Duodenal mucosa (tissue), 2 donors: ENCODE data around the gene RASGRP3.

Experiments used
- H3K27ac ChIP-seq: one replicate; pipeline ENCODE4 v1.7.0; 2013; ENCODE audit warnings: low read depth, low read length
- H3K27me3 ChIP-seq, 2 donors: one replicate each; pipeline ENCODE4 v1.7.0; 2013; ENCODE audit warnings: low read length in 2 of 2, control low read depth in 1 of 2; ENCODE audit not compliant: insufficient read depth in 2 of 2, control insufficient read depth in 1 of 2
- H3K36me3 ChIP-seq, 2 donors: one replicate each; pipeline ENCODE4 v1.7.0; 2013; ENCODE audit warnings: low read length in 2 of 2, control low read depth in 1 of 2; ENCODE audit not compliant: insufficient read depth in 2 of 2, control insufficient read depth in 1 of 2
- H3K4me1 ChIP-seq, 2 donors: one replicate each; pipeline ENCODE4 v1.7.0; 2013; ENCODE audit warnings: low read length in 2 of 2, control low read depth in 1 of 2; ENCODE audit not compliant: insufficient read depth in 2 of 2, control insufficient read depth in 1 of 2
- H3K4me3 ChIP-seq, 2 donors: one replicate each; pipeline ENCODE4 v1.7.0; 2013; ENCODE audit warnings: low read length in 2 of 2, low read depth in 1 of 2
- H3K9ac ChIP-seq, 2 donors: one replicate each; pipeline ENCODE4 v1.7.0; 2013; ENCODE audit warnings: low read length in 2 of 2, low read depth in 1 of 2
- H3K9me3 ChIP-seq, 2 donors: one replicate each; pipeline ENCODE4 v1.7.0; 2013; ENCODE audit warnings: low read length in 2 of 2, control low read depth in 1 of 2; ENCODE audit not compliant: control insufficient read depth in 1 of 2

RASGRP3 gene

GRCh38 chr2:33476131-33476792, at the start of gene RASGRP3:
Gene RASGRP3 (plus strand): TSS chr2:33476649. CDS start chr2:33515137, 38,488 bp downstream.
- H3K27me3 ChIP-seq: no peaks in the 10 kb centered on the region
- peak within 1 kb of the TSS; percentile 59 to 68 for H3K9ac ChIP-seq
- H3K36me3 ChIP-seq: no peaks in the 10 kb centered on the region
- H3K4me1 ChIP-seq: peaks cover 17 to 25% of the 10 kb centered on the region in 2 donors
- H3K27ac ChIP-seq: peak within 1 kb of the TSS; percentile 82
- no peaks in the 10 kb centered on the region for H3K9me3 ChIP-seq
- H3K4me3 ChIP-seq: peak within 1 kb of the TSS; percentile 85 to 90

- Histone ChIP-seq H3K4me1 (no peaks in the 10 kb centered on the region), H3K36me3 (no peaks in the 10 kb centered on the region), H3K4me3 (no peak overlapping the region), H3K9ac (no peak overlapping the region), H3K27ac (no peak overlapping the region), H3K9me3 (no peaks in the 10 kb centered on the region), H3K27me3 (no peaks in the 10 kb centered on the region)
Observed at GRCh38 chr2:33426666-33427231, 49.7 kb upstream of the RASGRP3 start.

GRCh38 chr2:33430077-33430476, 46.4 kb upstream of the RASGRP3 start:
- Histone ChIP-seq H3K9ac (no peak overlapping the region), H3K4me1 (no peaks in the 10 kb centered on the region), H3K27me3 (no peaks in the 10 kb centered on the region), H3K9me3 (no peaks in the 10 kb centered on the region), H3K4me3 (no peak overlapping the region), H3K36me3 (no peaks in the 10 kb centered on the region), H3K27ac (no peak overlapping the region)

DNA sequence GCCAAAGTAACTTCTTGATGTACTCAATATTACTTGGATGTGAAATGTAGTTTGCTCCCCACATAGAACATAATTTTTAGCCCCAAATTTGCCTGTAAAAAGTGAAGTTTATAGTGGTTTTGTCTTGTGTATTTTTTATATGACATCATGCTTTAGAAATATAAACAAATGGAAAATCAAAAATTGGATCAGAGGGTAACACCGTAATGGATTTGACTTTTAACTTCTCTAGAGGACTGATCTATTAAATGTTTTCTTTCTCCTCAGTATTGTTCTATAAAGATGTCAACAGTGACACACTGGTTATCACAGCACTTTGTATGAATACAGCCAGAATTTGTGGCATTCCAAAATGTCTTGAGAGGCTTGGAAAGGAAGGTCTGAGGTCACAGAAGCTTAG, 45.6 kb upstream of the RASGRP3 start:
- no peaks in the 10 kb centered on the region for H3K9me3 ChIP-seq
- H3K36me3 ChIP-seq: no peaks in the 10 kb centered on the region
- no peaks in the 10 kb centered on the region for H3K4me1 ChIP-seq
- H3K27ac ChIP-seq: no peak overlapping the region
- H3K9ac ChIP-seq: no peak overlapping the region
- H3K27me3 ChIP-seq: no peaks in the 10 kb centered on the region
- no peak overlapping the region for H3K4me3 ChIP-seq

GRCh38 chr2:33432871-33433270, 43.6 kb upstream of the RASGRP3 start:
- H3K27me3 ChIP-seq: no peaks in the 10 kb centered on the region
- no peak overlapping the region for H3K27ac ChIP-seq
- H3K9ac ChIP-seq: no peak overlapping the region
- no peaks in the 10 kb centered on the region for H3K9me3 ChIP-seq
- H3K4me1 ChIP-seq: no peaks in the 10 kb centered on the region
- H3K4me3 ChIP-seq: no peak overlapping the region
- H3K36me3 ChIP-seq: no peaks in the 10 kb centered on the region

- no peak overlapping the region for H3K9ac ChIP-seq
Observed at GRCh38 chr2:33433279-33434235, 42.9 kb upstream of the RASGRP3 start.

DNA sequence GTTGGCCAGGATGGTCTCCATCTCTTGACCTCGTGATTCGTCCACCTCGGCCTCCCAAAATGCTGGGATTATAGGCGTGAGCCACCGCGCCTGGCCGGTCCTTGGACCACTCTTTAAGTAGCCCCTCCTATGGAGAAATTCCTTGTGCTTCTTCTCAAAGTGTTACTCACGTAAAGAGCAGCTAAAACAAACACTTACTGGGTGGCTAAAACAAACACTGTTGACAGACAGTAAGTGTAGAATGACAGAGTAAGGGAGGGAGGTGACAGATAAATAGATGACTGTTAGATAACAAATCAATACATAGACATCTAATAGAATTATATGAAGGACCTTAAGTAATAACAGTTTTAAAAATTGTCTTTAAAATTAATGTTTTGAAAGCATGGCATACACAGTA, 40.9 kb upstream of the RASGRP3 start:
- Histone ChIP-seq H3K36me3 (no peaks in the 10 kb centered on the region), H3K4me1 (no peaks in the 10 kb centered on the region), H3K9me3 (no peaks in the 10 kb centered on the region), H3K4me3 (no peak overlapping the region), H3K9ac (no peak overlapping the region), H3K27ac (no peak overlapping the region), H3K27me3 (no peaks in the 10 kb centered on the region)

More at GRCh38 chr2:33433279-33434235, 42.9 kb upstream of the RASGRP3 start:
- Histone ChIP-seq H3K36me3 (no peaks in the 10 kb centered on the region), H3K27ac (no peak overlapping the region), H3K9me3 (no peaks in the 10 kb centered on the region), H3K4me1 (no peaks in the 10 kb centered on the region), H3K4me3 (no peak overlapping the region), H3K27me3 (no peaks in the 10 kb centered on the region)

GRCh38 chr2:33436083-33436482, 40.4 kb upstream of the RASGRP3 start:
- H3K36me3 ChIP-seq: no peaks in the 10 kb centered on the region
- H3K4me3 ChIP-seq: no peak overlapping the region
- H3K9ac ChIP-seq: no peak overlapping the region
- H3K27ac ChIP-seq: no peak overlapping the region
- H3K27me3 ChIP-seq: no peaks in the 10 kb centered on the region
- H3K9me3 ChIP-seq: no peaks in the 10 kb centered on the region
- no peaks in the 10 kb centered on the region for H3K4me1 ChIP-seq

GRCh38 chr2:33437297-33437696, 39.2 kb upstream of the RASGRP3 start:
- Histone ChIP-seq H3K9me3 (no peaks in the 10 kb centered on the region), H3K9ac (no peak overlapping the region), H3K27me3 (no peaks in the 10 kb centered on the region), H3K36me3 (no peaks in the 10 kb centered on the region), H3K27ac (no peak overlapping the region), H3K4me1 (no peaks in the 10 kb centered on the region), H3K4me3 (no peak overlapping the region)

GRCh38 chr2:33437815-33438214, 38.6 kb upstream of the RASGRP3 start:
- no peak overlapping the region for H3K4me3 ChIP-seq
- H3K9ac ChIP-seq: no peak overlapping the region
- H3K9me3 ChIP-seq: no peaks in the 10 kb centered on the region
- no peak overlapping the region for H3K27ac ChIP-seq
- H3K36me3 ChIP-seq: no peaks in the 10 kb centered on the region
- no peaks in the 10 kb centered on the region for H3K27me3 ChIP-seq
- H3K4me1 ChIP-seq: no peaks in the 10 kb centered on the region
